NCI-H2029 (cell line): ENCODE data around the gene DLG3.
"Not testable (repeated sequence)": the region's sequence is repeated elsewhere in the genome, so short reads cannot be mapped to it uniquely, and the experiment has no call there.

Source experiments
- DNase-seq: peaks from one replicate; lab custom pipeline; 2025; lab: John Stamatoyannopoulos, UW

Gene DLG3

DNA sequence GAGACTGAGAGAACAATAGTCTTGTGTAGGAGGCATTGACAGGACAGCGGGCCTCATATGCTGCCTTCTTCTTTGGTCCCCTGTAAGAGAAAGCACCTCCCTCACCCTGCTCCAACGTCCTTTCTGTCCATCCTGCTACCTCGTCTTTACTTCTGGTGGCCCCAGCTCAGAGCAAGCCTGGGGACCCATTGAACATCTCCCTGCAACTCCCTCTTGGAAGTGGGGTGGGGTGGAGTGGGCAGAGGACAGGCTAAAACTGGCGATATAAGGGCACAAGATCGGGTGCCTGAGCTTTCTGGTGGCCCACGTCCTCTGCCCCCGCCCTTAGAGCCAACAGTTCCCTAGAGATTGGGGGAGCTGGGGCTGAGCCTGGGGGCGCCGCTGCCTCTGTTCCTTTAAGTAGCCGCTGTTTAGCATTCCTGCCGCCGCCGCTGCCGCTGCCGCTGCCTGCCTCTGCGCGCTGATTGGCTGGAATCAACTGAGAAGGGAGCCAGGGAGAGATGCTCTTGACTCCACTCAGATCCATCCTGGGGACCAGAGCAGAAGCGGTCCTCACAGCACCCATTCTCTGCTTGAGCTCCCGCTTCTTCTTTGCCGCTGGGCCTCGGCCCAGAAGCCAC is at the start of gene DLG3:
Gene DLG3 (plus strand): TSS at position 510 of the 620 bp plus-strand sequence. CDS start 367 bp downstream, outside the sequence.
- no peak for DNase-seq

DNA sequence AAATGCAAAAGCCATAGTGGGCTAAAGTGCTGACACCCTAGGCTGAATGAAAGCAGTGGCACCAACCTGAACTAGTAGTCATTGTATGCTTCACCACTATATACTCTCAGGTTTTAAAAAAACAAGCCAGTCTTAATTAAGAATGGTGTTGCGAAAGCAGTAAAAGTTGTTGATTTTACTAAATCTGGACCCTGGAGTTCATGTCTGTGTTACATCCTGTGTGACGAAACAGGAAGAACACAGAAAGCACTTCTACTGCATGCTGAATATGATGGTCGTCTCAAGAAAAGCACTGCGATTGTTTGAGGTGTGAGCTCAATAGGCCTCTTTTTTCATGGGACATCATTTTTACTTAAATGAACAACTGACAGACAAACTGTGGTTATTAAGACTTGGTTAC is 45.7 kb upstream of the DLG3 start:
- no peak for DNase-seq

DNA sequence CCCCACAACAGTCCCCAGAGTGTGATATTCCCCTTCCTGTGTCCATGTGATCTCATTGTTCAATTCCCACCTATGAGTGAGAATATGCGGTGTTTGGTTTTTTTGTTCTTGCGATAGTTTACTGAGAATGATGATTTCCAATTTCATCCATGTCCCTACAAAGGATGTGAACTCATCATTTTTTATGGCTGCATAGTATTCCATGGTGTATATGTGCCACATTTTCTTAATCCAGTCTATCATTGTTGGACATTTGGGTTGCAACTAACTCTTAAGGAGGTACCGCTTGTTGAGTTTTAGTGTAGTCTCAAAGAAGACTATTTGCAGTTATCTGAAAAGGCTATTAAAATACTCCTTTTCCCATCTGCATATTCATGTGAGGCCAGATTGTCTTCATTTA is 44.5 kb upstream of the DLG3 start:
- not testable (repeated sequence) for DNase-seq

DNA sequence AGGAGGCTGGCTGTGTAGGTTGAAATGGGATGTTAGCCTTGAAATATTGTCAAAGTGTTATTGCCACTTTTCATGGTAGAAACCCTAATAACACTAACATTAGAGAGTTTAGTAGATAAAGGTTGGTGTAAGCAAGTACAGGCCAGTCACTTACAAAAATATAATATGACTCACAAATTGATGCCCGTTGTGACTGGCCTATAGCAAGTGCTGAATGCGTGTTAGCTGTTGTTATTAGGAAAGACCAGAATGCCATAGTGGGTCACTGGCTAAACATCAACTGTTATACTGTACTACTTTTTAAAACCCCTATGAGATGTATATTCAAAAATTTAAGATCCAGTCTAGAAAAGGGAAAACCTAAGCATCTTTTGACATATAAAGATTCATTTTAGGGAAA is 41.9 kb upstream of the DLG3 start:
- no peak for DNase-seq

DNA sequence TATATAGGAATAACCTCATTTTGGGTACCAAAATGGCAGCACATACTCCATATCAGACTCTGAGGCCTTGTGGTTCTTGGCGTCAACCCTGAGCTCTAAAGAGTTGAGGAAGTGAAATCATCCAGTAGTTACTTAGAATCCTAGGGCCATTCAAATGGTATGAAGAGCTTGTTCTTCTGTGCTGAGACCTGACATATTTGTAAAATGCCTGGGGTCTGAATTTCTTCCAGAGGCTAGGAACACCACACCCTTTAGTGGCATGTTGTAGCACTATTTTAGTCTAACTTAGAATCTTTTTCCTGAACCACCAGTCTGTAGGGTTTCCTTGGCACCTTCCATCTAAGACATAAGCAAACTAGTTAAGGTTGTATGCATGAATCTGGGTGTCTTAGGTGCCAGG is 39.6 kb upstream of the DLG3 start:
- DNase-seq = no peak

DNA sequence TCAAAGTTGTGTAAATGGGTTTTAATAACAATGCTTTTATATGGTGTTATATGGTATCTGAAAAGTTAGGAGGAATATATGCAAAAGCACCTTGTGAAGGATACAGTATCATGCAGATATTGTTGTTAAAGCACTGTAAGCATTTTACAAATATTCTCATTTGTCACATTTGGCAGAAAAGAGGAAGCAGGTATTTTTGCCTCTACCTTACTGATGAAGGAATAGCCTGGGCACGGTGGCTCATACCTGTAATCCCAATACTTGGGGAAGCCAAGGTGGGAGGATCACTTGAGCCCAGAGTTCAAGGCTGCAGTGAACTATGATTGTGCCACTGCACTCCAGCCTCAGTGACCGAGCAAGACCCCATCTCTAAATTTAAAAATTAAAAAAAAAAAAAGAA is 33.7 kb upstream of the DLG3 start:
- DNase-seq = no peak

DNA sequence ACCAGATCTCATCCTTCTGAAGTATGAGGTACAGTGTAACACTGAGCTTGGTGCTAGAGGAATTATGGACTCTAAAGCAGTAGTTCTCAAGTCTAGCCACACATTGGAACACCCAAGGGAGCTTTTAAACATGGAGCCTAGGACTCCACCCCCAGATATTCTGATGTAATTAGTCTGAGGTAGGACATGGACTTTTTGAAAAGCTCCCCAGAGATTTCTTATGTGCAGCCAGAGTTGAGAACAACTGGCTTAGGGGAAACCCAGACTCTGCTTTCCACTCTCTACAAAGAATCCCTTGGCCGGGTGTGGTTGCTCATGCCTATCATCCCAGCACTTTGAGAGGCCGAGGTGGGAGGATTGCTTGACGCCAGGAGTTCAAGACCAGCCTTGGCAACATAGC is 33.2 kb upstream of the DLG3 start:
- no peak for DNase-seq

DNA sequence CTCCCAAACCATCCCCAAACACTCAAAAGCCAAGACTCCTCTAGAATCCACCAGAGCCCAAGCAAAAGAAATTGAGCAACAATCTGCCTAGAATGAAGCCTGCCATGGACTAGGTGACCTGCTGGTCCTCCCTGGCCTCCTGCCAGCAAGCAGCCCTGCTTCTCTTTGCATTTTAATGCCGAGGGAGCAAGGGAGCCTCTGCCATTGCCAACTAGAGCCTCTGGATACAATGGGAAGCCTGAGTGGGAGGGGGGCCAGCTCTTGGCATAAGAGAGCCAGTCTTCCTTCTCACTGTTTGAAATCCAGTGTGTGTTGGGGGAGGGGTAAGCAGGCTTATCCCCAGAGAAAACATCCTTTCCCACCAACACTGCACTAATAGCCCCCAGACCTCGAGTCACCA is 23.0 kb upstream of the DLG3 start:
- DNase-seq = no peak

DNA sequence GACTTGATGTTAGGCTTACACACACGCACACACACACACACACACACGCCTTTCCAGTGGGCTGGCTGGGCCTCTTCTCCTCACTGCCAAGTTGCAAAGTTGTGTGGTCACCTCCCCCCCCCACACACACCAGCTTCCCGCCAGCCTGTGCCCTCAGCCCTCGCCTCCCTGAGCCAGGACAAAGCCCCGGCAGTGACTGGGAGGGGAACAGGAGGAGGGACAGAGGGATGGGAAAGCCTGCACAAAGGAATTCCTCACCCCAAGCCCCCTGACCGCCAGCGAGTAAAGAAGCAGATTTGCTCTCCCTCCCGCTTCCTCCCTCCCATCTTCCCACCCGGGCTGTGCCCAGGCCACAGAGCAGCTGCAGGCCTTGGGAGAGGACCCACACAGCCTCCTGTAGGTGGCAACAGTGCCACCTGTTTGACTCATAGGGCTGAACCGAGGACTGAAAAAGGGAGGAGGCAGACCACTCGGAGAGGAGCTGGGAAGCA is 21.7 kb upstream of the DLG3 start, which contains the start of gene GDPD2:
Gene GDPD2 (plus strand): TSS at position 464 of the 491 bp plus-strand sequence. CDS start 1,671 bp downstream, outside the sequence.
- peak; percentile 15 for DNase-seq

DNA sequence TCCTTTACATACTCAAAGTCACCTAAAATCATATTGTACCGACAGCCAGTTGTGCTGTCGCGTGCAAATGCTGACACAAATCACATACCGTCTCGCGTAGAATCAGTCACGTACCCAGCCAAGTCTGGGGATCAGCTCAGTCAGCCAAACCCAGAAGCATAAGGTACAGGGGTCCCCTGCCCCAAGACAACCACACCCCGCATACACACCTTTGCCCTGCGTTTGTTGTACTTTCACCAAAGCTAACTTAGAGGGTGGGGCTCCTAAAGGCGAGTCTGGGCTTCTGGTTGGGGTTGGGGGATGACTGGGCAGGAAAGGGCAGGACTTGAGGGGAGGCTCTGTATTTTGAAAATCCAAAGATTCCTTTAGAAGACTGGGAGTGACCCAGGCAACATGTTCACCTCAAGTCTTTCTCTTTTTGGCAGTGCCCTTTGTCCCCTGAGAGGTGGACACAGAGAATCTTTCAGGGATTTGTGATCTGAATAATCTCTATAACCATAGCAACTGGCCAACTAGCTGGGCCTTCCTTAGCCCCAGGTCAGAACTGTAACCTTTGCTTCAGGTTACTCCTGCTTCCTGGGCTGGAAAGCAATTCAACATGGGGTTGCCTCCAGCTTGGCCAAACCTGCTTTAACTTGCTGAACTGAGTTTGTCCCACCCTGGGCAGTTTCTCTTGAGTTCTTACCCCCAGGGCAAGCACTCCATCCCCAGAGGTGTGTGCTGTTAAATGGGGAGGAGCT is 20.5 kb upstream of the DLG3 start:
- DNase-seq = no peak

DNA sequence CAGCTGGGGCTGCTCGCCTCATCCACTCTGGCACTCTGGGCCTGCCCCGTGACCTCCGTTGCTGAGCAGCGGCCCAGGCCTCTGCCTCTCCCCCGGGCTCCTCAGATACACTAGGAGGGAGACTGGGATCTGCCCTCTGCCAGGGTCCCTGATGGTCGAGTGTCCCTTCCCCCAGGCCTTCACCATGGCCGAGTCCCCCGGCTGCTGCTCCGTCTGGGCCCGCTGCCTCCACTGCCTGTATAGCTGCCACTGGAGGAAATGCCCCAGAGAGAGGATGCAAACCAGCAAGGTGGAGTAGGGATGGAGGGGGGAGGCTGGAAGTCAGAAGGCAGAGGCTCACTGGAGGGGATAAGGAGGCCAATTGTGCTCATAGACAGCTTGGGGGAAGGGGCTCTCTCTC is 19.8 kb upstream of the DLG3 start:
- DNase-seq = no peak

DNA sequence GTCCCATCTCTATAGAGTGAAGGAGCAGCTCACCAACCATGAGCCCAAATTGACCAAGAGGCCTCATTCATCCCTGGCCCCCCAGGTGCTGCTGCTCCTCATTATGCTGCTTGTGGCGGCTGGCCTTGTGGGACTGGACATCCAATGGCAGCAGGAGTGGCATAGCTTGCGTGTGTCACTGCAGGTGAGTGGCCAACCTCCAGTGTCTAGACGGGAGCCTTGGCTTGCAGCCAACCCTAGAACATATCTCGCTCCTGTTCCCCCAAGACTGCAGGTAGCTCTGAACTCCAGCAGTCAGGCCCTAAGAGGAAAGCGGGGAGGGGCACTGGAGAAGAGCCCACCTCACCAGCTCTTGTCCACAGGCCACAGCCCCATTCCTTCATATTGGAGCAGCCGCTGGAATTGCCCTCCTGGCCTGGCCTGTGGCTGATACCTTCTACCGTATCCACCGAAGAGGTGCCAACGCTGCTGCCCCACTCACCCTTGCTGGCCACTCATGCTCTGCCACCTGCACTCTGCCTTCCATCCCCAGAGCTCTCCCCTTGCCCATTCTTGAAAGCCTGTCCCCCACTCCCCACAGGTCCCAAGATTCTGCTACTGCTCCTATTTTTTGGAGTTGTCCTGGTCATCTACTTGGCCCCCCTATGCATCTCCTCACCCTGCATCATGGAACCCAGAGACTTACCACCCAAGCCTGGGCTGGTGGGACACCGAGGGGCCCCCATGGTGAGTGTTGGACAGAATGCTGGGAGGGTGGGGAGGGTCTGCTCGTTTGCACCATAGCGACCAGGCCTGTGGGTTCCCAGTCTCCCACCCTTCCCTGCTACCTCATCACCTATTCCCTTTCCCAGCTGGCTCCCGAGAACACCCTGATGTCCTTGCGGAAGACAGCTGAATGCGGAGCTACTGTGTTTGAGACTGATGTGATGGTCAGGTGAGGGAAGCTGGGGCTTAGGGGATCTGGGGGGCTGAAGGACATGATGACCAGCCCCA is 18.1 kb upstream of the DLG3 start:
- no peak for DNase-seq

DNA sequence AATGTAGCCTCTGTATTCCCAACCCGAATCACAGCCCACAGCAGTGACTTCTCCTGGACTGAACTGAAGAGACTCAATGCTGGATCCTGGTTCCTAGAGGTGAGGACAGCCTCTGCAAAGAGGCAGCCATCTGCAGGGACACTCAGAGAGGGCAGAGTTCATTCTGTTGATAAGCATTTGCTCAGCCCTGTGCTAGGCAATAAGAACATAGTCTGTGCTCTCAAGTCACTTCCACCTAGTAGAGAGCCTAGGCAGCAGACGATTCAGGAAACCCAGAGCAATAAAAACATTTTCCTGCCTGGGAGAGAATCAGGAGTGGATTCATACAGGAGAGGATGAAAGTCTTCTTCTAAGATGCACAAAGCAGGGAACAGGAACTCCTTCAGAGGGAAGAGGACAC is 17.3 kb upstream of the DLG3 start:
- DNase-seq = no peak

DNA sequence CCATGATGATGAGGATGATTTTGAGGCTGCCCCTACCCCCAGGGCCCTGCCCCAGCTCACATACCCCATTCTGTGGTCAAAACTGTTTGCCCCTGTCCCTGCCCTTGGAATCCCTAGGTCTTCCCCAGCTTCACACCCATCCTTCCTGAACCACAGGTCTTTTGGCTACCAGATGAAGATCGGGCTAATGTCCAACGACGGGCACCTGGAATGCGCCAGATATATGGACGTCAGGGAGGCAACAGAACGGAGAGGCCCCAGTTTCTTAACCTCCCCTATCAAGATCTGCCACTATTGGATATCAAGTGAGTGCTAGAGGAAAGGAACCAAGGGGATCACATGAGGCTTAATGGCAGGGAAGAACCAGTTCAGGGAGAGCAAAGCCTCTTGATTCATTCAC is 14.9 kb upstream of the DLG3 start:
- DNase-seq = no peak

DNA sequence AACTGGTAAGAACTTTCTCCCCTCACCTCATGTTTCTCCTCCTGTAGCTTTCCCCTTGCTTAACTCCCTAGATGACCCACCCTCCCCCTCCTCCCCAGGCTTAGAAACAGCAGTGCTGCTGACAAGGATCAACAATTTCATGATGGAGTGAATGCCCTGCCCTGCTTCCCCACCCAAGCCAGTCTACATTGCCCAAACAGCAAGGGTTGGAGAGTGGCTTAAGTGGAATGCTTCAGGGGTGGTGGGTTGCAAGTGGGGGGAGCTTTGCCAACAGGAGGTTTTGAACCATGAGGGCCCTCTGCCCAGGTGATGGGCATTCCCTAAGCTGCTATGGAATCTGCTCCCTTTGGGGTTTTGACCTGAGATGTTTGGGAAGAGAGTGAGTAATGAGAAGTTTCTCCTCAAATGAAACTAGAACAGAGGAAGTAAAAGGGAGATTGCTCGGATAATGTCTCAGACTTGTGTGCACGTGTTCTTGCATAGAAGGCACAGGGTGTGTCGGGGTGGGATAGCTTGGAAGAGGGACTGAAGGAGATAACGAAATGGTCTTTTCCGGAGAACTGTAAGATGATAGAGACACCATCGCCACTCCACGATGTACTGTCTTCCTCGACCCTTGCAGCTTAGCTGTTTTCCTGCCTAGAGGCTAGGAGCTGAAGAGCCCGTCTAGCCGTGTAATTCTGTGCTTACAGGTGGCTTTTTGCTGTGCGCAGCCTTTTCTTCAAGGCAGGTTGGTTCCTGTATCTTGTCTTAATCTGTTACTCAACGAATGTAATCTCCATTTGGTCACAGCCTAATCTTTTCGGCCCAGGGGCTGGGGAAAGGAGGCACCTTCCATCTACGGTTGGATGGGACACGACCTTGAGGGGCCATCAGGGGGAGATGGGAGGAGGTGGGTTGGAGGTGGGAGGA is 11.4 kb upstream of the DLG3 start:
- DNase-seq = no peak

DNA sequence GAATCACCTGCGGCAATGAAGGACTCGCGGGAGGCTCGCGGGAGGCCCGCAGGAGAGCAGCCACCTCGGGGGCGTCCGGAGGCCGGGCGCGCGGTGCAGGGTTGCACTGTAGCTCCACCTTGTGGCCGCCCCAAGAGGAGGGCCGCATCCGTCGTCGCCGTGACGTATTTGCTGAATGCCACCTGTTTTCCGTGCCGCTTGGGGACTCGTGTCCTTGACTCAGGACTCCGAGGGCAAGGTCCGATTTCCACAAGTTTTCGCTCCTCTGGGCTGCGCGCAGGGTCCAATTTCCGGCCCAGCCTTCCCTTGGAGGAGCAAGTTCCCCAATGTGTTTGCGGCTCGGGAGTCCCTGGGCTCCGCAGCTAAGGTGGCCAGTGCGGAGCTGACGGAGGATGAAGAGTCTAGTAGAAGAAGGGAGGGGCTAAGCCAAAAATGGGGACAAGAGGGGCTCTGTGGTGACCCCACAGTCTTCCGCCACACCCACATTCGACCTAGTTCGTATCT is 10.7 kb upstream of the DLG3 start:
- DNase-seq = peak; percentile 11

DNA sequence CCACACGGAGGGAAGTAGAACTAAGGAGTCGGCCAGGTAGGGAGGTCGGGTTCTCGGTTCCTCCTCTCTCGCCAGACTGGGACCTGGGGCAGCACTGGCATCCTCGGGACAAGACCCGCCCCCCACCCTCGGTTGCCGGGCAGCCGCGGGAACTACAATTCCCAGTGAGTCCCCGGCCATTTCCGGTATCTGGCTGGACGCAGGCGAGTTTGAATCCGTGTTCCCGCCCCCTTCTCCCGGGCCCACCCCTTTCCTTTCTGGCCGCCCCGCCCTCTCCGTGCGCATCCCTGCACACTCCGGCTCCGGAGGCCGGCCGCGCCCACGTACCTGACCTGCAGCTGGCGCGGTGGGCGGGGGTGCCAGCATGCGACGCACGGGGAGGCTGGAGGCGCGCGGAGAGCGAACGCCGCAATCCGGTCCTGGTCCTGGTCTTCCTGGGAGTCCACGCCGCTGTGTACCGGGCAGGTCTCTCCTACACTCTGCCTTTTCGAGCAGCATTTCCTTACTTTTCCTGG is 10.2 kb upstream of the DLG3 start:
- peak; percentile 78 for DNase-seq

DNA sequence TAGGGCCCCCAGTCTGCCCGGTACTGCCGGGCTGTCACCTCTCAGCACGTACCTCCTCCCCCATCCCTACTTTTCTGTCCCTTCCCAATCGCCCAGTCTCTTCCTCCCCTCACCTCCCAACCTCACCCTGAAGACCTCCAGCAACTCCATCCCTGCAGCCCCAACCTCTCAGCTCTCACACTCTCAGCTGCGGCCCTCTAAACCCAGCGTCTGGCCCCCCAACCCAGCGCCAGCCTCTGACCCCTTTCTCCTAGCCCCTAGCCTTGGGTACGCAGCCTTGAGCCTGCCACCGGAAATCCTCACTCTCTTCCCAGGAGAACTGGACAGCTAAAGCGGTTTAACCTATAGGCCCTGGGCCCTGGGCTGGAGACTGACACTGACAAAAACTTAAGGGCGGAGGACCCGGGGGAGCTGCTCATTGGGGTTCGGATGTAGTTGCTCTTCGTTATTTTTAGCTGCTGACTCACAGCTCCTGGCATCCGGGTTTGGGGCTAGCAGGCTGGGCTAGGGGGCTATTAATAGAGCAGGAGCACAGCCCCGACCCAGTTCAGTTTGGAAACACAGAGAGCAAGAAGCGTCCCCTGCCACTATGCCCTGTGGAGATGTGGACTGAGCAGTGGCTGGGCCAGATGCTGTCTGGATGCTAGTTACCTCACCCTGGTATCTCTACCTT is 9.6 kb upstream of the DLG3 start:
- no peak for DNase-seq

DNA sequence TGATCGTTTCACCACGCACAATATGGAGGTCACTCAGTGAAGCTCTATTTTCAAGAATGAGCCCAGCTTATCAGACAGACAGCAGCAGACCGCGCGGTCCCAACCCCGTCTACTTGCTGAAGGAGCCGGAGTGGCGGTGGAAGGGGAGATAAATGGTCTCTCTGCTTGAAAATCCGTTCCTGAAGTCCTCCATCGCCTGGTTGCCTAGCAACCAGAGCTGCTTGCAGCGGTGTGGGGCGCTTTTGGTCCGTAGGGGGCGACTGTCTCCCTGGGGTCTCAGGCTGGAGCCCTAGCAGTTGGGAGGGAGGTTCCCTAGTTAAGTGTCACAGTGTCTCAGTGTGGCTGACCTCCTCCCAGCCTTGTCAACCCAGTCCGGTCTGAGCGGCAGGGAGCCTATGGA is 8.3 kb upstream of the DLG3 start:
- DNase-seq = no peak

DNA sequence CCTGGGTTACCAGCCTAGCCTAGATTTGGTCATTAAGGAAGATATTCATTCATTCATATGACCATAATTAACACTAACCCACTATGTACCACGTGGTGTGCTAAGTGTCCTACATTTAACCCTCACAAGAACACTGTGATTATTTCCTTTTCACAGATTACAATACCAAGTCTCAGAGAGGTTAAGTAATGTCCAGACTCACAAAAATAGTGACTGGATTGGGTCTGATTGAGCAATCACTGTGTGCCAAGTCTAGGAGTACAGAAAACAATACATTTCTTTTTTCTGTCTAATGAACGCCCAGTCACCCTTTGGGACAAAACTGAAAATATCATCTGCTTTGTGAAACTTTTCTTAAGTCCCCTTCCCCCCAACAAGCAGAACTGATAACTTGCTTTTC is 7.6 kb upstream of the DLG3 start:
- no peak for DNase-seq
